HG02885 (cell line): ENCODE data around the gene DEXI.

ENCODE experiments used
- ATAC-seq: cut with Tn5 transposase; IDR thresholded peaks from one replicate; pipeline ENCODE4 v1.9.1; 2021; ENCODE audit warnings: mild to moderate bottlenecking; ENCODE audit not compliant: unreplicated experiment, poor library complexity

The DEXI gene

GRCh38 chr16:10942352-10943063, at the start of gene DEXI:
Gene DEXI (minus strand): TSS chr16:10942468. CDS start chr16:10942005, 463 bp downstream.
- peak; percentile 76 for ATAC-seq

- no peak for ATAC-seq
Measured at GRCh38 chr16:10990378-10990777, 48.1 kb upstream of the DEXI start.

- ATAC-seq, result no peak
Measured at GRCh38 chr16:10989559-10989958, 47.3 kb upstream of the DEXI start.

DNA sequence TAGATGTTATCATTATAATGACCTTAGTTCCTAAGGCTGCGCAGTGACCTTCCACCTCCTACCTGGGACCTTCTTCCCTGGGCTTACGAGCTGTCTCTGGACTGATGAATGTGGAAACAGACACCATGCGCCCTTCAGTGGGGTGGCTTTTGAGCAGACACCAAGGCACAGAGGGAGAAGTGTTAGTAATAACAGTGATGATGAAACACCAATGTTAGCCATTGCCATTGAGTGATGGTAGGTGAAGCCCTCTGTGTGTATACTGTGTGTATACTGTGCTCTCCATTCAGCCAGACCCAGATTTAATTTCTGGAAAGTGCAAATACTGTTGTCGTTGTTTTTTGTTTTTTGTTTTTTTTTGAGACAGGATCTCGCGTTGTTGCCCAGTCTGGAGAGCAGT, 46.6 kb upstream of the DEXI start:
- no peak for ATAC-seq

DNA sequence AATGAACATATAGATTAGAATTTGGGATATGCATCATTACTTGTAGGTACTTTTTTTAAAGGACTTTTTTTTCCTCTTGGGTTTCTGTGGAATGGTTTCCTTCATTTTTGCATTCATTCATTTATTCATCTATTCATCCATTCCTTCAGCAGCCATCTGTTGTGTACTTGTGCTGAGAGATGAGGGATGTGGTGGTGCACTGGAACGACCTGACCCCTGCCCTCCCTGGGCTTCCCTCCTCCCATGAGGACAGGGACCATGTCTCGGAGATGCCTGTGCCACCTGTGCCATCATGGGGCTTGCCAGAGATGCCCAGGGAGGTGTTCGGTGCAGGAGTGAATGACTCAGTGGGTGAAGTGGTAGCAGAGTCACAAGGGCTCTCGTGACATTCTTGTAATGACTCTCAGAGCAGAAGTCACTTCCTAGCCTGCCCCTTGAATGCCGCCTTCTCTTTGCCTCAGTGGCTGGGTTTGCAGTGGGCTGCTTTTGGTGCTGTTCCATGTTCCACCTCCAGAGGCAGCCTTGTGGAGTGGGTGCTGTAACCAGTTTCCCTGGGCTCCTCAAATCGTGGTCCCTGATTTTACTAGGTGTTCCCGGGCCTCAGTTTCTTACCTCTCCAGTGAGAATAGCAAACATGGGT, 46.0 kb upstream of the DEXI start:
- ATAC-seq, result peak; percentile 50

DNA sequence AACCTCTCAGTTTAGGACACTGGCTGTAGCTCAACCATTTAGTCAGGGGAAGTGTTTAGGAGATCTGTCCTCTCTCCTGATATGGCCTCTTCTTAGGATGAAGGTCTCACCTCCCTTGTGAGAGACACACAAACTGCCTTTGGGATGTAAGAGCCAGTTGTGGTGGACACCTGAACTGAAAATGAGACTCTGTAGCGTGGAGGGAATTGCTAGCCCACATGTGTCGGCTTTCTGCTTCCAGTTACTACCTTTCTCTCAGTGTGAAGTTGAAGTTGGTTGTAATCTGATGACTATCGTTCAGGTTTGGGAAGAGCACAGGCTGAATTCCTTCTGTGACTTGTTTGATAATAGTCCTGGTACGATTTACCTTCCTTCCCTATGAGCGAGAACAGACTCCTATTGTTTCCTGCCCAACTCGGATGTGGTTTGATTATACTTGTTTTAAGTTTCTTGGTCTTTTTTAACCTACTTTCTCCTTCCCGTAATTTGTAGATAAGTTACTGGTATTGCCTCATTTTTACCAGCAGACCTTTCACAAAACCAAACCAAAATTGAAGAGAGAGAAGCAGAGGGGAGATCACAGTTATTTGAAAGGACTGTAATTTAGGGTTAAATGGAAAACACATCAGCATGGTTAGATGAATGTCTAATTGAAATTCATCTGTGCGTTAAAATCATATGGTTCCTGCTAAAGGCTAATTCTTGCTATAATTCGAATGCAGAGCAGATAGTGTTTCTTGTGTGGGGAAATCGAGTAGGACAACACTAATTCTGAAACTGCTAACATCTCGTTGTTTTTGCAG, 45.3 kb upstream of the DEXI start:
- no peak for ATAC-seq

DNA sequence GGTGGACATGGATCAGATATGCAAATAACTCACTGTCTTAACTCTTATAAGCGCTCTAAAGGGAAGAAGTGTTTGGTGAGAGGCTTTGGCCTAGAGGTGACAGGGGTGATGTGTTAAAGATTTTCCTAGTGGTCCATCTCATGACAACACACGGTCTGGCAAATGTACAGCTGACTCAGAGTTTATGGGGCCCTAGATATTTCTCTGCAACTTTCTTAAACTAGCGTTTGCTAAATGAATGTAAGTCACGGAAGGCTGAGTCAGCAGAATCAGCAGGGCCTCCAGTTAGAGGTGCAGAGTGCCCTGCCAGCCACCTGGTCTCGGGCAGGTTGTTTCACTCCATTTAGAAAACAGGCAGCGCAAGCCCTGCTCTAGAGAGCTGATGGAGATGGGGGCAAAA, 42.2 kb upstream of the DEXI start:
- ATAC-seq, result no peak

DNA sequence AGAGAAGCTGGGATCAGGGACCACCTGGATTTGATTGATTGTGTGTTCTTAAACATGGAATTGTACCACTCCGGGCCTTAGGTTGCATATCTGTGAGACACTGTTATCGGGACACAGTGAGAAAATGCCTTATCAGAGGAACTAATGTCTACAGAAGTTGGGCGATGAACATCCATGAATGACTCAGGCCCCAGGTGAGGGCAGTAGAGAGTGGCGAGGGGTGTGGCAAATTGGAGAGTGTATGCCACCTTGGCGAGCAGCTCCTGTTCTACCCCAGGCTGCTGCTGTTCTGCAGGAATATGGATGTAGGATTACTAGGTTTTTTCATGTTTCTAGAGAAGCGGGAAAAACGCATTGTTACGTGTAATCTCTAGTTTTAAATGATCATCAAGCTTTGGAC, 40.9 kb upstream of the DEXI start:
- peak; percentile 11 for ATAC-seq

DNA sequence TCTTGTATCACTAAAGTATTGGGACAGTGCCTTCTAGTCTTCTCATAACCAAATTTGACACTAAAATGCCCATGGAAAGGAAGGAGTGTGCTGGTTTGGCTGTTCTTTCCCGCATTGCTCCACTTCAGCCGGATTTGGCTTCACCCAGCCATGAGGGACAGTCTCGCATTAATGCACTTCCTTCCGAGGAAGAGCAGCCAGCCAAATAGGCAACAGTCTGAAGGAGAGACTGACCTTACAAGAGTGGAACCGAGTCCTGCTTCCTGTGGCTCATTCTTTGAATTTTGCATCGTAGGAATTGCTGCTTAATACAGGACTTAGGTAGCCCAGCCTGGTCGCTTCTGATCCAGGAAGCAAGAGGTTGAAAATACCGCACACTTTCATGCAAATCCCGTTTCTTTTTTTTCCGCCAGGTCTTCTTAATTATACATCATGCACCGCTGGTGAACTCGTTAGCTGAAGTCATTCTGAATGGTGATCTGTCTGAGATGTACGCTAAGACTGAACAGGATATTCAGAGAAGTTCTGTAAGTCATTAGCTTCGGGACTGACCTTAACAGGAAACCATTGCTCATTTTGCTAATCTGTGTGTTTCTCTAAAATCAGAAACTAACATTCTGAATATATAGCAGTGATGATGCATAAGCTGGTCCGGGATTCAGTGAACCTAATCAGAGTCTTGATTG, 40.3 kb upstream of the DEXI start:
- ATAC-seq, result peak; percentile 44

DNA sequence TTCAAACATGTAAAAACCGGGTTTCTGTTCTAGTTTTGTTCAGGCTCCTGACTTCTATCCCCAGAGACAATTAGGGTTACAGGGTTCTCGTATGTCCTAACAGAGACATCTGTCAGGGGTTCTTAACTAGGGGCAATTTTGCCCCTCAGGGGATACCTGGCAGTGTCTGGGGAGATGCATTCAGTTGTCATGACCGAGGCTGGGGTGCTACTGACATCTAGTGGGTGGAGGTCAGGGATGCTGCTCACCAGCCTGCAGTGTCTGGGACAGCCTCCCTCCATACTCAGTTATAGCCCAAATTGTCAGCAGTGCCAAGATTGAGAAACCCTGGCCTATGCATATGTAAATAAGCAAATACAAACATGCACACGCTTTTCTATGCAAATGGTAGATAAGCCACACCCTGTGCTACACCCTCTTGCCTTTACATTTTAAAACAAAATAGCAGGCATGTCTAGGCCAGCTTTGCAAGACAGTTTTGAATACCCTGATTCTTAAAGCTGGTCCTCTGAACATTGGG, 39.5 kb upstream of the DEXI start:
- ATAC-seq, result no peak

GRCh38 chr16:10980813-10981212, 38.5 kb upstream of the DEXI start:
- ATAC-seq, result no peak

DNA sequence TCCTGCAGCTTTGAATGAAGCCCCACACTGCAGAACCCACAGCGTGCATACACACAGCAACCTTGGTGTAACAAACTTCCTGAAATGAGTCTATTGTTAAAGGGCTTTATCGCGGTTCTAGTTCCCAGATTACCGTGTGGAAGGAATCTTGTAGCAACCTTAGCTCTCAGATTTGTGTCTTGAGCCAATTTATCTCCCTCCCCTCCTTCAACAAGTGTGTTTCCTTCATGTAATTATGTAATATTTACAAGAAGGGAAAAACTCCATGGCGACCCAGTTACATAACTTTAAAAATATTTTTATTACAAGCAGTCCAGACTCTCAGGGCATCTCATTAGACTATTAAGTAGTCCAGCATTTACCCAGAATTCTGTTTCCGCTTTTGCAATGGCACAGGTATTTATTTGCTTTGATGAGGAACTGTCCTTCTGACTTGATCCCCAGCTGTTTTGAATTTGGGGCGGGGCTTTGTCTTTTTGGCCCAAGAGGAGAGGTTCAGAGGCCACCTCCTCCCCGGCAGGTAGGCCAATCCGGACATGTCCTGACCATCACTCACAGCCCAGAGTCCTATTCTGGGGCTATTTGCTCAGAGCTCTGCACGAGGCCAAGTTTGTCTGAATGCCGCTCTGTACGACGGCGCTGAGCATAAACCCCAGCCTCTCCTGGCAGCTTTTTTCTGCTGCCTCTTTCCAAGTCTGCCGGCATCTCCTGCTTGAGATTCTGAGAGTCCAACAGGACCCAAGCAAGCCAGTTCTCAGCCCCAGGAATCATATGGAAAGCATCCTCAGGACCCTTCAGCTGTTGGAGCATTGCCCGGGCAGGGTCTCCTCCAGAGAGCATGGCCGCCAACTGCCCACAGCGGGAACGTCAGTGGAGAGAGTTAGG, 37.7 kb upstream of the DEXI start:
- no peak for ATAC-seq

DNA sequence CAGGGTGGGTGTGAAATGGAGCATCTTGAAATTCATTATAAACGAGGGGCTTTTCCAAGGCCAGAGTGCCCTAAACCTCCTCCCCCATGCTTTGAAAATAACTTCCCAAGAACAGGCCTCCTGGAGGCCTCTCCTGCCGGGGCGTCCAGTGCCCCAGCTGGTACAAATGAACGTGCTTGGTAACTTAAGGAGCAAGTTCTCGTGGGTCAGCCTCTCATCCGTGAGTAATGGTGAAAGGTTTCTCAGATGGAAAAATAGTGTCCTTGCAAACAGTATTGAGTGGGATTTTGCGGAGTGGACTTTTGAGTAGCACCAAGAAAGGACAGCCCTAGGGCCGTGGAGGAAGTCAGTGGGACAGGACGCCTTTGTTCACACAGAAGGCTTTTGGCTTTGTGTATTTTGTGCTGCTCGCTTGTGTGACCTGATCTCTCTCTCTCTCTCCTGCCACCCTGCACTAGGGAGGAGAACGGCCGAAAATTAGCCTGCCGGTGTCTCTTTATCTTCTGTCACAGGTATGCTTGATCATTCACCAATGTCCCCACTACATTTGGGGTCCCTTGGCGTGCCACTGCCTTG, 36.7 kb upstream of the DEXI start:
- ATAC-seq, result no peak

- ATAC-seq, result no peak
Measured at GRCh38 chr16:10978124-10978523, 35.9 kb upstream of the DEXI start.

- no peak for ATAC-seq
Measured at GRCh38 chr16:10976634-10977033, 34.4 kb upstream of the DEXI start.

GRCh38 chr16:10972819-10973464, 30.7 kb upstream of the DEXI start:
- ATAC-seq, result no peak

GRCh38 chr16:10972108-10972818, 30.0 kb upstream of the DEXI start:
- no peak for ATAC-seq

- no peak for ATAC-seq
Measured at GRCh38 chr16:10971560-10971961, 29.3 kb upstream of the DEXI start.
